GM23338 (cell line): Measurements from ENCODE around the gene SREK1. TPM values are rescaled to one million over a fixed set of nuclear protein-coding genes. Genes with fewer than 3 reads are reported as not detected.

Experiments
- ATAC-seq: fragments of 200-7000 bp; cut with Tn5 transposase; 3 replicates; pipeline ENCODE4 v1.9.1; 2020
- DNase-seq: peaks from one replicate; pipeline ENCODE4 v3.0.0-alpha.2; 2015; ENCODE audit warnings: low spot score
- H2AFZ ChIP-seq: fragments of 200-600 bp; sonication (generic); 2 replicates; pipeline ENCODE4 v1.8.0; 2016; ENCODE audit warnings: antibody characterized with exemption, mild to moderate bottlenecking, moderate library complexity
- H3F3A ChIP-seq: fragments of 200-600 bp; sonication (generic); replicated peaks from 2 replicates; pipeline ENCODE4 v1.8.0; 2017; ENCODE audit warnings: antibody characterized with exemption, mixed run types, low read depth
- H3K27ac ChIP-seq: fragments of 200-600 bp; sonication (generic); 2 replicates; pipeline ENCODE4 v1.6.1; 2016; ENCODE audit warnings: low read depth
- H3K27me3 ChIP-seq: fragments of 200-600 bp; sonication (generic); 2 replicates; pipeline ENCODE4 v1.8.0; 2016; ENCODE audit warnings: mild to moderate bottlenecking, mixed run types, moderate library complexity; ENCODE audit not compliant: insufficient read depth
- H3K36me3 ChIP-seq: fragments of 200-600 bp; sonication (generic); 2 replicates; pipeline ENCODE4 v1.8.0; 2016; ENCODE audit warnings: mild to moderate bottlenecking; ENCODE audit not compliant: insufficient read depth
- H3K4me1 ChIP-seq: fragments of 200-600 bp; sonication (generic); 2 replicates; pipeline ENCODE4 v1.8.0; 2016; ENCODE audit warnings: mild to moderate bottlenecking, moderate library complexity; ENCODE audit not compliant: insufficient read depth
- H3K4me2 ChIP-seq: fragments of 200-600 bp; sonication (generic); 2 replicates; pipeline ENCODE4 v1.7.1; 2017; ENCODE audit warnings: mixed run types
- H3K4me3 ChIP-seq: fragments of 200-600 bp; sonication (generic); 2 replicates; pipeline ENCODE4 v1.6.1; 2016; ENCODE audit warnings: mixed run types
- H3K79me2 ChIP-seq: fragments of 200-600 bp; sonication (generic); replicated peaks from 2 replicates; pipeline ENCODE4 v1.8.0; 2017; ENCODE audit warnings: mild to moderate bottlenecking; ENCODE audit not compliant: insufficient read depth
- H3K9me2 ChIP-seq: fragments of 200-600 bp; sonication (generic); 2 replicates; pipeline ENCODE4 v1.8.0; 2017; ENCODE audit not compliant: insufficient read depth
- H4K20me1 ChIP-seq: fragments of 200-600 bp; sonication (generic); replicated peaks from 2 replicates; pipeline ENCODE4 v1.8.0; 2017; ENCODE audit warnings: mild to moderate bottlenecking; ENCODE audit not compliant: insufficient read depth
- H3K27ac Mint-ChIP-seq: 2 replicates; pipeline ENCODE4 v1.8.0; 2020; ENCODE audit warnings: inconsistent platforms, mild to moderate bottlenecking, moderate library complexity, mixed read lengths
- H3K27me3 Mint-ChIP-seq: 3 replicates; pipeline ENCODE4 v1.8.0; 2022; ENCODE audit warnings: low read depth, mild to moderate bottlenecking, moderate library complexity, mixed read lengths, inconsistent platforms; ENCODE audit not compliant: insufficient read depth, poor library complexity
- H3K36me3 Mint-ChIP-seq: 3 replicates; pipeline ENCODE4 v1.8.0; 2021; ENCODE audit warnings: low read depth, mild to moderate bottlenecking, inconsistent platforms, moderate library complexity, mixed read lengths
- H3K4me1 Mint-ChIP-seq: 3 replicates; pipeline ENCODE4 v1.8.0; 2020; ENCODE audit warnings: mild to moderate bottlenecking, inconsistent platforms, mixed read lengths
- H3K4me3 Mint-ChIP-seq: 3 replicates; pipeline ENCODE4 v1.8.0; 2021; ENCODE audit warnings: moderate library complexity, mild to moderate bottlenecking, inconsistent platforms, mixed read lengths
- H3K9me3 Mint-ChIP-seq: 3 replicates; pipeline ENCODE4 v1.8.0; 2020; ENCODE audit warnings: moderate library complexity, mild to moderate bottlenecking, inconsistent platforms, mixed read lengths
- CREB1 ChIP-seq: fragments of 250-450 bp; sonication (Bioruptor Pico); IDR thresholded peaks from 2 replicates; pipeline ENCODE4 v1.5.0; 2020; ENCODE audit warnings: low read depth, mild to moderate bottlenecking, moderate library complexity
- CTCF ChIP-seq, 2 experiments: fragments of 200-600 bp in 1 of 2; sonication (generic) in 1 of 2; conservative IDR thresholded peaks; 2 replicates each; pipeline versions ENCODE4 v1.5.1 to v1.6.1; 2016 to 2017; ENCODE audit warnings: antibody characterized with exemption in 2 of 2, low read depth in 2 of 2, mild to moderate bottlenecking in 2 of 2, moderate library complexity in 1 of 2
- ETS1 ChIP-seq: IDR thresholded peaks from 2 replicates; pipeline ENCODE4 v1.6.1; 2016; ENCODE audit warnings: antibody characterized with exemption
- EZH2 ChIP-seq: fragments of 200-600 bp; sonication (generic); IDR thresholded peaks from one replicate; pipeline ENCODE4 v1.8.0; 2017; ENCODE audit warnings: antibody characterized with exemption, mild to moderate bottlenecking, low read depth; ENCODE audit not compliant: unreplicated experiment
- EZH2phosphoT487 ChIP-seq: fragments of 200-600 bp; sonication (generic); IDR thresholded peaks from one replicate; pipeline ENCODE4 v1.8.1; 2018; ENCODE audit warnings: antibody characterized with exemption; ENCODE audit not compliant: unreplicated experiment
- JUNB ChIP-seq: IDR thresholded peaks from one replicate; pipeline ENCODE4 v1.6.1; 2016; ENCODE audit warnings: antibody characterized with exemption; ENCODE audit not compliant: unreplicated experiment
- NANOG ChIP-seq: IDR thresholded peaks from 2 replicates; pipeline ENCODE4 v1.6.1; 2016; ENCODE audit warnings: antibody characterized with exemption, borderline replicate concordance
- POLR2AphosphoS5 ChIP-seq: IDR thresholded peaks from 2 replicates; pipeline ENCODE4 v1.6.1; 2016; ENCODE audit warnings: antibody characterized with exemption, low read depth
- REST ChIP-seq: IDR thresholded peaks from one replicate; pipeline ENCODE4 v1.6.1; 2018; ENCODE audit warnings: antibody characterized with exemption; ENCODE audit not compliant: unreplicated experiment
- STAT1 ChIP-seq: IDR thresholded peaks from one replicate; pipeline ENCODE4 v1.6.1; 2016; ENCODE audit warnings: antibody characterized with exemption; ENCODE audit not compliant: unreplicated experiment
- ZNF114 ChIP-seq: fragments of 250-450 bp; sonication (Bioruptor Pico); IDR thresholded peaks from 2 replicates; pipeline ENCODE4 v1.5.0; 2020; ENCODE audit warnings: mild to moderate bottlenecking, moderate library complexity
- ZNF331 ChIP-seq: fragments of 250-450 bp; sonication (Bioruptor Pico); IDR thresholded peaks from 2 replicates; pipeline ENCODE4 v1.5.0; 2020; ENCODE audit warnings: low read depth, mild to moderate bottlenecking, moderate library complexity
- polyA plus RNA-seq: library from polyadenylated mRNA; unstranded; fragments of >200 nt; fragmentation: Nextera tagmentation; extraction: Ambion mirVana; gene quantifications from 2 replicates; pipeline ENCODE4 v1.2.1, GENCODE V29; 2016
- total RNA-seq: library from RNA; depleted of rRNA; stranded (reverse); fragments of >200 nt; shearing (Covaris generic); gene quantifications from 2 replicates; pipeline ENCODE4 v1.2.3, GENCODE V29; 2014
- TF ChIP-seq, protein P1 (sequence below): fragments of 250-450 bp; sonication (Bioruptor Pico); IDR thresholded peaks from 2 replicates; pipeline ENCODE4 v1.5.0; 2020; ENCODE audit warnings: mild to moderate bottlenecking, moderate library complexity

The SREK1 gene
- total and polyA plus RNA-seq, 2 experiments from 2014 or later: 64.3 to 66.4 TPM

DNA sequence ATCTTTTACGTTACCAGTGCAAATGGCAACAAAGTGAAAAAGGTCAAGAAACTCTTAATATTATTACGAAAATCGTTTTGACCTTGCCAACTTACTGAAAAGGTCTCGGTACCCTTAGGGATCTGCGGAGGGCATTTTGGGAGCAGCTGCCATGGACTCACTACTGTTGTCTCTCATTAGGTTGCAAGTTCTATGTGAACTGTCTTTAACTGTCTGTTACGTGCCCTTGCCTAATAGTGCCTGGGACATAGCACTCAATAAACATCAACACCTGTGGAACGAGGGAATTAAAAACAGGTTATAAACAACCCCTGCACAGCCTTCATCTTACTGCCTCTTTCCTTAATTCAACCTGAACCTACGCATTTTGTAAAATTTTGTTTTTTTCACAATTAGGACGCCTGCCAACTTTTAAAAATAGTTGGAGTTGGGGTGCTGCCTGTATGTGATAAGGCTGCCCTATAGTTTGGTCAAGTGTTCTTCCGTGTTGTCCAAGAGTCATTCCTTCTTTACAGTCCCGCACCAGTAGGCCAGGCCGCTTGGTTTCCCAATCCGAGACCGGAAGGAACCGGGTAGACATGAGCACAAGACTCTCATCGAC is 527 bp upstream of the SREK1 start:
- ATAC-seq: peak; percentile 9
- Histone ChIP-seq H3K4me3 (peak overlapping the region; percentile 78), H3K4me2 (peak overlapping the region; percentile 76), H3K27me3 (no peaks in the 10 kb centered on the region), H3K4me1 (peaks cover 18% of the 10 kb centered on the region; the same call in 1 of the 2 replicates), H4K20me1 (no peaks in the 10 kb centered on the region; the same call in 1 of the 2 replicates), H3K36me3 (no peaks in the 10 kb centered on the region; the same call in 1 of the 2 replicates), H3K9me2 (no peaks in the 10 kb centered on the region), H3K27ac (peak overlapping the region; percentile 98), H3K79me2 (peaks cover 40% of the 10 kb centered on the region), H2AFZ (peak overlapping the region; percentile 80), H3F3A (no peaks in the 10 kb centered on the region)
- peak overlapping the region; percentile 100 for H3K27ac Mint-ChIP-seq
- TF ChIP-seq EZH2phosphoT487 (no peak), ZNF331 (CRISPR knock-in tag) (no peak), EZH2 (no peak), REST (no peak), ETS1 (no peak), CREB1 (CRISPR knock-in tag) (no peak), STAT1 (no peak), JUNB (no peak), CTCF (conservative IDR thresholded peaks at IDR 0.05; ENCODE audit: low read depth in 2 of 2) (no peak), NANOG (no peak), ZNF114 (CRISPR knock-in tag) (no peak), POLR2AphosphoS5 (no peak)
- TF ChIP-seq, protein P1, sequence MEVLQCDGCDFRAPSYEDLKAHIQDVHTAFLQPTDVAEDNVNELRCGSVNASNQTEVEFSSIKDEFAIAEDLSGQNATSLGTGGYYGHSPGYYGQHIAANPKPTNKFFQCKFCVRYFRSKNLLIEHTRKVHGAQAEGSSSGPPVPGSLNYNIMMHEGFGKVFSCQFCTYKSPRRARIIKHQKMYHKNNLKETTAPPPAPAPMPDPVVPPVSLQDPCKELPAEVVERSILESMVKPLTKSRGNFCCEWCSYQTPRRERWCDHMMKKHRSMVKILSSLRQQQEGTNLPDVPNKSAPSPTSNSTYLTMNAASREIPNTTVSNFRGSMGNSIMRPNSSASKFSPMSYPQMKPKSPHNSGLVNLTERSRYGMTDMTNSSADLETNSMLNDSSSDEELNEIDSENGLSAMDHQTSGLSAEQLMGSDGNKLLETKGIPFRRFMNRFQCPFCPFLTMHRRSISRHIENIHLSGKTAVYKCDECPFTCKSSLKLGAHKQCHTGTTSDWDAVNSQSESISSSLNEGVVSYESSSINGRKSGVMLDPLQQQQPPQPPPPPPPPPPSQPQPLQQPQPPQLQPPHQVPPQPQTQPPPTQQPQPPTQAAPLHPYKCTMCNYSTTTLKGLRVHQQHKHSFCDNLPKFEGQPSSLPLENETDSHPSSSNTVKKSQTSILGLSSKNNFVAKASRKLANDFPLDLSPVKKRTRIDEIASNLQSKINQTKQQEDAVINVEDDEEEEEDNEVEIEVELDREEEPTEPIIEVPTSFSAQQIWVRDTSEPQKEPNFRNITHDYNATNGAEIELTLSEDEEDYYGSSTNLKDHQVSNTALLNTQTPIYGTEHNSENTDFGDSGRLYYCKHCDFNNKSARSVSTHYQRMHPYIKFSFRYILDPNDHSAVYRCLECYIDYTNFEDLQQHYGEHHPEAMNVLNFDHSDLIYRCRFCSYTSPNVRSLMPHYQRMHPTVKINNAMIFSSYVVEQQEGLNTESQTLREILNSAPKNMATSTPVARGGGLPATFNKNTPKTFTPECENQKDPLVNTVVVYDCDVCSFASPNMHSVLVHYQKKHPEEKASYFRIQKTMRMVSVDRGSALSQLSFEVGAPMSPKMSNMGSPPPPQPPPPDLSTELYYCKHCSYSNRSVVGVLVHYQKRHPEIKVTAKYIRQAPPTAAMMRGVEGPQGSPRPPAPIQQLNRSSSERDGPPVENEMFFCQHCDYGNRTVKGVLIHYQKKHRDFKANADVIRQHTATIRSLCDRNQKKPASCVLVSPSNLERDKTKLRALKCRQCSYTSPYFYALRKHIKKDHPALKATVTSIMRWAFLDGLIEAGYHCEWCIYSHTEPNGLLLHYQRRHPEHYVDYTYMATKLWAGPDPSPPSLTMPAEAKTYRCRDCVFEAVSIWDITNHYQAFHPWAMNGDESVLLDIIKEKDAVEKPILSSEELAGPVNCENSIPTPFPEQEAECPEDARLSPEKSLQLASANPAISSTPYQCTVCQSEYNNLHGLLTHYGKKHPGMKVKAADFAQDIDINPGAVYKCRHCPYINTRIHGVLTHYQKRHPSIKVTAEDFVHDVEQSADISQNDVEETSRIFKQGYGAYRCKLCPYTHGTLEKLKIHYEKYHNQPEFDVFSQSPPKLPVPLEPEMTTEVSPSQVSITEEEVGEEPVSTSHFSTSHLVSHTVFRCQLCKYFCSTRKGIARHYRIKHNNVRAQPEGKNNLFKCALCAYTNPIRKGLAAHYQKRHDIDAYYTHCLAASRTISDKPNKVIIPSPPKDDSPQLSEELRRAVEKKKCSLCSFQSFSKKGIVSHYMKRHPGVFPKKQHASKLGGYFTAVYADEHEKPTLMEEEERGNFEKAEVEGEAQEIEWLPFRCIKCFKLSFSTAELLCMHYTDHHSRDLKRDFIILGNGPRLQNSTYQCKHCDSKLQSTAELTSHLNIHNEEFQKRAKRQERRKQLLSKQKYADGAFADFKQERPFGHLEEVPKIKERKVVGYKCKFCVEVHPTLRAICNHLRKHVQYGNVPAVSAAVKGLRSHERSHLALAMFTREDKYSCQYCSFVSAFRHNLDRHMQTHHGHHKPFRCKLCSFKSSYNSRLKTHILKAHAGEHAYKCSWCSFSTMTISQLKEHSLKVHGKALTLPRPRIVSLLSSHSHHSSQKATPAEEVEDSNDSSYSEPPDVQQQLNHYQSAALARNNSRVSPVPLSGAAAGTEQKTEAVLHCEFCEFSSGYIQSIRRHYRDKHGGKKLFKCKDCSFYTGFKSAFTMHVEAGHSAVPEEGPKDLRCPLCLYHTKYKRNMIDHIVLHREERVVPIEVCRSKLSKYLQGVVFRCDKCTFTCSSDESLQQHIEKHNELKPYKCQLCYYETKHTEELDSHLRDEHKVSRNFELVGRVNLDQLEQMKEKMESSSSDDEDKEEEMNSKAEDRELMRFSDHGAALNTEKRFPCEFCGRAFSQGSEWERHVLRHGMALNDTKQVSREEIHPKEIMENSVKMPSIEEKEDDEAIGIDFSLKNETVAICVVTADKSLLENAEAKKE (CRISPR knock-in tag): no peak
- H3K27me3 Mint-ChIP-seq: peaks cover 12% of the 10 kb centered on the region
- peaks cover 9% of the 10 kb centered on the region; the same call in 2 of the 3 replicates for H3K4me1 Mint-ChIP-seq
- no peaks in the 10 kb centered on the region; the same call in 2 of the 3 replicates for H3K9me3 Mint-ChIP-seq
- 0 out of 3 replicates have a peak, but pooled peaks cover 3% of the 10 kb centered on the region for H3K36me3 Mint-ChIP-seq
- H3K4me3 Mint-ChIP-seq: peak overlapping the region; percentile 93
- no peak for DNase-seq
